Keratinocyte (primary cell): ENCODE data around the gene MRPL41. TPM values are rescaled to one million over a fixed set of nuclear protein-coding genes. Genes with fewer than 3 reads are reported as not detected.

Experiments
- DNase-seq: peaks from one replicate; pipeline ENCODE4 v3.0.0-alpha.2; 2011; ENCODE audit warnings: low read depth, missing footprints, low spot score
- FAIRE-seq: peaks from 2 replicates; lab custom pipeline; 2011; peaks lifted over from hg19 to GRCh38; lab: Jason Lieb, UNC
- H2AFZ ChIP-seq: 2 replicates; pipeline ENCODE4 v1.6.0; 2012; ENCODE audit warnings: low read length, control low read depth, inconsistent platforms; ENCODE audit not compliant: control insufficient read depth
- H3K27ac ChIP-seq: 2 replicates; pipeline ENCODE4 v1.5.1; 2011; ENCODE audit warnings: low read length; ENCODE audit not compliant: control insufficient read depth, insufficient read depth
- H3K27me3 ChIP-seq: 3 replicates; pipeline ENCODE4 v1.6.0; 2011; ENCODE audit warnings: low read length; ENCODE audit not compliant: control insufficient read depth, insufficient read depth; ENCODE audit errors: extremely low read depth
- H3K36me3 ChIP-seq, 2 experiments: 2 replicates in 1 of 2; 3 replicates in 1 of 2; pipeline ENCODE4 v1.5.1; 2011; ENCODE audit warnings: low read length in 2 of 2, mild to moderate bottlenecking in 1 of 2; ENCODE audit not compliant: control insufficient read depth in 2 of 2, insufficient read depth in 2 of 2; ENCODE audit errors: extremely low read depth in 1 of 2
- H3K4me1 ChIP-seq: 3 replicates; pipeline ENCODE4 v1.5.1; 2011; ENCODE audit warnings: low read length; ENCODE audit not compliant: control insufficient read depth, insufficient read depth; ENCODE audit errors: extremely low read depth
- H3K4me2 ChIP-seq: 3 replicates; pipeline ENCODE4 v1.6.0; 2011; ENCODE audit warnings: low read depth, low read length; ENCODE audit not compliant: control insufficient read depth, insufficient read depth; ENCODE audit errors: extremely low read depth
- H3K4me3 ChIP-seq, 3 experiments: fragments of 200-600 bp in 1 of 3; sonication (generic) in 1 of 3; 2 replicates in 2 of 3; 3 replicates in 1 of 3; pipeline ENCODE4 v1.5.1; 2011 to 2016; ENCODE audit warnings: low read length in 3 of 3, mild to moderate bottlenecking in 3 of 3, control low read depth in 2 of 3, inconsistent platforms in 1 of 3, low read depth in 1 of 3, mixed read lengths in 1 of 3, mixed run types in 1 of 3, moderate library complexity in 1 of 3; ENCODE audit not compliant: control insufficient read depth in 2 of 3, insufficient read depth in 2 of 3; ENCODE audit errors: extremely low read depth in 1 of 3
- H3K79me2 ChIP-seq: 2 replicates; pipeline ENCODE4 v1.6.0; 2012; ENCODE audit warnings: low read length; ENCODE audit not compliant: control insufficient read depth, insufficient read depth
- H3K9ac ChIP-seq: 3 replicates; pipeline ENCODE4 v1.6.0; 2011; ENCODE audit warnings: low read length; ENCODE audit not compliant: control insufficient read depth, insufficient read depth; ENCODE audit errors: extremely low read depth
- H3K9me1 ChIP-seq: 3 replicates; pipeline ENCODE4 v1.6.0; 2011; ENCODE audit warnings: low read length; ENCODE audit not compliant: control insufficient read depth, insufficient read depth; ENCODE audit errors: extremely low read depth
- H3K9me3 ChIP-seq: 2 replicates; pipeline ENCODE4 v1.5.1; 2012; ENCODE audit warnings: low read depth, low read length; ENCODE audit not compliant: control insufficient read depth
- H4K20me1 ChIP-seq: 3 replicates; pipeline ENCODE4 v1.6.0; 2011; ENCODE audit warnings: low read length; ENCODE audit not compliant: control insufficient read depth, insufficient read depth; ENCODE audit errors: extremely low read depth
- EZH2 ChIP-seq: IDR thresholded peaks from one replicate; pipeline ENCODE4 v1.6.1; 2012; ENCODE audit warnings: inconsistent platforms, mild to moderate bottlenecking, low read length, moderate library complexity
- dilution Hi-C: fragments of 300-500 bp; cut with MboI; formaldehyde crosslinking; loops from one replicate; pipeline ENCODE4 v1.7.0; 2020; ENCODE audit warnings: low sequenced_read_pairs; ENCODE audit not compliant: extremely low pct_ligation_motif_present
- polyA plus RNA-seq, 5 experiments: library from polyadenylated mRNA; depleted of rRNA in 3 of 5; stranded (reverse) in 3 of 5; stranded (forward) in 1 of 5; unstranded in 1 of 5; fragments of >200 nt; gene quantifications; 1 replicate in 1 of 5; 2 replicates in 3 of 5; 3 replicates in 1 of 5; pipeline versions ENCODE4 v1.2.1 to v1.2.3, GENCODE V29; 2011 to 2012; ENCODE audit warnings: missing spikeins in 2 of 5, low read depth in 1 of 5, low replicate concordance in 1 of 5
- TF ChIP-seq, protein P1 (sequence below), 3 experiments: IDR thresholded peaks in 1 of 3; conservative IDR thresholded peaks in 1 of 3; optimal IDR thresholded peaks in 1 of 3; 2 replicates in 2 of 3; 3 replicates in 1 of 3; pipeline versions ENCODE3 to v1.5.1; 2011; ENCODE audit warnings: low read length in 3 of 3, mild to moderate bottlenecking in 3 of 3, moderate library complexity in 2 of 3, control low read depth in 1 of 3, inconsistent platforms in 1 of 3; ENCODE audit not compliant: insufficient read depth in 2 of 3; ENCODE audit errors: extremely low read depth in 1 of 3

Gene MRPL41
- polyA plus RNA-seq, 1 donor (not counting 4 experiments of a cell fraction or from before 2014, with no cell fraction given) = 18.1 TPM

GRCh38 chr9:137588311-137588710, 36.6 kb downstream of the MRPL41 start:
- H2AFZ ChIP-seq = no peak overlapping the region
- no peaks in the 10 kb centered on the region for H3K27me3 ChIP-seq
- no peaks in the 10 kb centered on the region for H3K9me1 ChIP-seq
- H3K9ac ChIP-seq = no peak overlapping the region
- H3K9me3 ChIP-seq = no peaks in the 10 kb centered on the region
- TF ChIP-seq, protein P1, sequence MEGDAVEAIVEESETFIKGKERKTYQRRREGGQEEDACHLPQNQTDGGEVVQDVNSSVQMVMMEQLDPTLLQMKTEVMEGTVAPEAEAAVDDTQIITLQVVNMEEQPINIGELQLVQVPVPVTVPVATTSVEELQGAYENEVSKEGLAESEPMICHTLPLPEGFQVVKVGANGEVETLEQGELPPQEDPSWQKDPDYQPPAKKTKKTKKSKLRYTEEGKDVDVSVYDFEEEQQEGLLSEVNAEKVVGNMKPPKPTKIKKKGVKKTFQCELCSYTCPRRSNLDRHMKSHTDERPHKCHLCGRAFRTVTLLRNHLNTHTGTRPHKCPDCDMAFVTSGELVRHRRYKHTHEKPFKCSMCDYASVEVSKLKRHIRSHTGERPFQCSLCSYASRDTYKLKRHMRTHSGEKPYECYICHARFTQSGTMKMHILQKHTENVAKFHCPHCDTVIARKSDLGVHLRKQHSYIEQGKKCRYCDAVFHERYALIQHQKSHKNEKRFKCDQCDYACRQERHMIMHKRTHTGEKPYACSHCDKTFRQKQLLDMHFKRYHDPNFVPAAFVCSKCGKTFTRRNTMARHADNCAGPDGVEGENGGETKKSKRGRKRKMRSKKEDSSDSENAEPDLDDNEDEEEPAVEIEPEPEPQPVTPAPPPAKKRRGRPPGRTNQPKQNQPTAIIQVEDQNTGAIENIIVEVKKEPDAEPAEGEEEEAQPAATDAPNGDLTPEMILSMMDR (optimal IDR thresholded peaks at IDR 0.05 in 1 of 3, IDR thresholded peaks at IDR 0.05 in 1 of 3, conservative IDR thresholded peaks at IDR 0.05 in 1 of 3; ENCODE audit: extremely low read depth in 1 of 3, insufficient read depth in 2 of 3, low read length in 3 of 3) = no peak
- TF ChIP-seq EZH2 = no peak
- H4K20me1 ChIP-seq = peaks cover 11% of the 10 kb centered on the region
- peak overlapping the region; percentile 97 for H3K4me2 ChIP-seq
- DNase-seq = no peak
- peaks cover 13% of the 10 kb centered on the region for H3K4me1 ChIP-seq
- no peak for FAIRE-seq
- H3K27ac ChIP-seq = no peak overlapping the region
- dilution Hi-C loops = no loop called here
- peaks cover 56% of the 10 kb centered on the region for H3K79me2 ChIP-seq
- peaks cover 30 to 45% of the 10 kb centered on the region in 2 experiments for H3K36me3 ChIP-seq
- no peak overlapping the region for H3K4me3 ChIP-seq

DNA sequence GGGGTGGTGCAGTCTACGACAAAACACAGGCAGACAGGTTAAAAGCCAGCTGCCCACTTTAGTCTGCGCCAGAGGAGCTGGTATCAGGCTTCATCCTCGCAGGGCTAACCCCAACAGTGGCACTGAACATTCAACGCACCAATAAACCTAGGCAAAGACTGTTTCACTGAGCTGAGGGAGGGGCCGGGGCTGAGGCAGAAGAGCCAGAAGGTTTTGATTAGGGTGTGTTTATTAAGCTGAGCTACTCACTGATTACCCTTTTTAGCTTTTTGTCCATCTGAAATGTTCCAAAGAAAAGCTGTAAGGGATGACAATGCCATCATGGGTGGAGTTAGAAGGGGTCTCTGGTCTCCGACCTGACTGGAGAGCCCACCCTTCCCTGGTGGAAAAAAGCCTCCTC, 37.2 kb downstream of the MRPL41 start:
- Histone ChIP-seq H3K27ac (peak overlapping the region; percentile 68), H3K4me3 (peak overlapping the region; percentile 57 to 92 (median 90)), H3K79me2 (peaks cover 50% of the 10 kb centered on the region), H3K36me3 (peaks cover 27 to 41% of the 10 kb centered on the region in 2 experiments), H3K9me1 (no peaks in the 10 kb centered on the region), H3K9ac (peak overlapping the region; percentile 83), H3K4me1 (peaks cover 13% of the 10 kb centered on the region), H3K4me2 (peak overlapping the region; percentile 97), H3K27me3 (no peaks in the 10 kb centered on the region), H3K9me3 (no peaks in the 10 kb centered on the region), H4K20me1 (peaks cover 11% of the 10 kb centered on the region), H2AFZ (no peak overlapping the region)
- dilution Hi-C loops = no loop called here
- TF ChIP-seq EZH2 = no peak
- TF ChIP-seq, protein P1 (optimal IDR thresholded peaks at IDR 0.05 in 1 of 3, IDR thresholded peaks at IDR 0.05 in 1 of 3, conservative IDR thresholded peaks at IDR 0.05 in 1 of 3; ENCODE audit: extremely low read depth in 1 of 3, insufficient read depth in 2 of 3, low read length in 3 of 3) = no peak
- no peak for DNase-seq
- no peak for FAIRE-seq
